Central memory CD8-positive, alpha-beta T cell (primary cell): ENCODE measurements around the gene DNAJC1.
A peak's percentile ranks its signal among the peaks of the same experiment; 100 is the strongest.

ENCODE experiments used
- ATAC-seq: fragments of 150-1000 bp; cut with Tn5 transposase; replicated peaks from 2 replicates; pipeline ENCODE4 v1.10.0; 2022; ENCODE audit warnings: mild to moderate bottlenecking, moderate FRiP score, moderate number of reproducible peaks; ENCODE audit not compliant: poor library complexity, severe bottlenecking; ENCODE audit errors: extremely low read depth
- DNase-seq, 2 donors: peaks; one replicate each; pipeline ENCODE4 v3.0.0; 2021; ENCODE audit warnings: low spot score in 2 of 2
- H3K27ac Mint-ChIP-seq: one replicate; pipeline ENCODE4 v1.8.0; 2022; ENCODE audit warnings: low read depth, mild to moderate bottlenecking, moderate library complexity, mixed read lengths
- H3K27me3 Mint-ChIP-seq: one replicate; pipeline ENCODE4 v1.8.0; 2022; ENCODE audit warnings: mixed read lengths
- H3K36me3 Mint-ChIP-seq: one replicate; pipeline ENCODE4 v1.8.0; 2022; ENCODE audit warnings: mild to moderate bottlenecking, moderate library complexity, mixed read lengths; ENCODE audit not compliant: insufficient read depth
- H3K4me1 Mint-ChIP-seq: one replicate; pipeline ENCODE4 v1.8.0; 2022; ENCODE audit warnings: mixed read lengths
- H3K4me3 Mint-ChIP-seq: one replicate; pipeline ENCODE4 v1.8.0; 2022; ENCODE audit warnings: mild to moderate bottlenecking, moderate library complexity, mixed read lengths
- H3K9me3 Mint-ChIP-seq: one replicate; pipeline ENCODE4 v1.8.0; 2022; ENCODE audit warnings: mixed read lengths

DNAJC1 gene

GRCh38 chr10:21972584-21972983 lies 30.9 kb downstream of the DNAJC1 start:
- no peak for ATAC-seq

GRCh38 chr10:21969326-21970287 lies 33.9 kb downstream of the DNAJC1 start:
- DNase-seq (no peak), ATAC-seq (no peak)
- Mint-ChIP-seq H3K4me3 (no peak overlapping the region), H3K9me3 (peaks cover 5% of the 10 kb centered on the region), H3K36me3 (peaks cover 2% of the 10 kb centered on the region), H3K27me3 (no peaks in the 10 kb centered on the region), H3K4me1 (peaks cover 6% of the 10 kb centered on the region), H3K27ac (no peak overlapping the region)

More at GRCh38 chr10:21972584-21972983, 30.9 kb downstream of the DNAJC1 start:
- DNase-seq: no peak
- H3K4me1 Mint-ChIP-seq: peaks cover 12% of the 10 kb centered on the region
- H3K27me3 Mint-ChIP-seq: no peaks in the 10 kb centered on the region
- H3K9me3 Mint-ChIP-seq: no peaks in the 10 kb centered on the region
- H3K36me3 Mint-ChIP-seq: peaks cover 2% of the 10 kb centered on the region
- H3K27ac Mint-ChIP-seq: no peak overlapping the region
- H3K4me3 Mint-ChIP-seq: no peak overlapping the region

GRCh38 chr10:21964983-21965665 lies 38.4 kb downstream of the DNAJC1 start:
- Mint-ChIP-seq H3K36me3 (no peaks in the 10 kb centered on the region), H3K27ac (no peak overlapping the region), H3K27me3 (no peaks in the 10 kb centered on the region), H3K4me1 (peaks cover 24% of the 10 kb centered on the region), H3K9me3 (peaks cover 5% of the 10 kb centered on the region), H3K4me3 (no peak overlapping the region)
- no peak for DNase-seq
- ATAC-seq: no peak

- H3K4me3 Mint-ChIP-seq: no peak overlapping the region
- H3K9me3 Mint-ChIP-seq: peaks cover 5% of the 10 kb centered on the region
- ATAC-seq (no peak), DNase-seq (no peak)
- no peak overlapping the region for H3K27ac Mint-ChIP-seq
- peaks cover 39% of the 10 kb centered on the region for H3K4me1 Mint-ChIP-seq
- H3K36me3 Mint-ChIP-seq: peaks cover 1% of the 10 kb centered on the region
- no peaks in the 10 kb centered on the region for H3K27me3 Mint-ChIP-seq
These were observed 41.2 kb downstream of the DNAJC1 start for GRCh38 chr10:21962358-21962757.

GRCh38 chr10:21961847-21962246 lies 41.7 kb downstream of the DNAJC1 start:
- DNase-seq (no peak), ATAC-seq (no peak)
- Mint-ChIP-seq H3K9me3 (peaks cover 5% of the 10 kb centered on the region), H3K4me1 (peaks cover 37% of the 10 kb centered on the region), H3K27me3 (no peaks in the 10 kb centered on the region), H3K36me3 (peaks cover 1% of the 10 kb centered on the region), H3K27ac (no peak overlapping the region), H3K4me3 (no peak overlapping the region)

GRCh38 chr10:21959998-21960397 lies 43.5 kb downstream of the DNAJC1 start:
- ATAC-seq (no peak), DNase-seq (no peak)
- Mint-ChIP-seq H3K9me3 (no peaks in the 10 kb centered on the region), H3K36me3 (peaks cover 1% of the 10 kb centered on the region), H3K27ac (peak overlapping the region; percentile 66), H3K4me1 (peaks cover 37% of the 10 kb centered on the region), H3K27me3 (no peaks in the 10 kb centered on the region), H3K4me3 (no peak overlapping the region)

- H3K27me3 Mint-ChIP-seq: no peaks in the 10 kb centered on the region
- DNase-seq (no peak), ATAC-seq (no peak)
- no peak overlapping the region for H3K27ac Mint-ChIP-seq
- H3K4me3 Mint-ChIP-seq: no peak overlapping the region
- H3K36me3 Mint-ChIP-seq: peaks cover 1% of the 10 kb centered on the region
- no peaks in the 10 kb centered on the region for H3K9me3 Mint-ChIP-seq
- H3K4me1 Mint-ChIP-seq: peaks cover 21% of the 10 kb centered on the region
These were observed 48.8 kb downstream of the DNAJC1 start for GRCh38 chr10:21954690-21955089.

- Mint-ChIP-seq H3K27me3 (no peaks in the 10 kb centered on the region), H3K9me3 (no peaks in the 10 kb centered on the region), H3K4me3 (no peak overlapping the region), H3K4me1 (peaks cover 19% of the 10 kb centered on the region), H3K36me3 (peaks cover 1% of the 10 kb centered on the region), H3K27ac (no peak overlapping the region)
- no peak for DNase-seq
- ATAC-seq: no peak
These were observed 49.4 kb downstream of the DNAJC1 start for GRCh38 chr10:21954132-21954531.

- ATAC-seq: peak; percentile 49
- peaks cover 14% of the 10 kb centered on the region for H3K4me1 Mint-ChIP-seq
- no peak overlapping the region for H3K27ac Mint-ChIP-seq
- no peaks in the 10 kb centered on the region for H3K27me3 Mint-ChIP-seq
- no peaks in the 10 kb centered on the region for H3K36me3 Mint-ChIP-seq
- no peak for DNase-seq
- H3K4me3 Mint-ChIP-seq: no peak overlapping the region
- no peaks in the 10 kb centered on the region for H3K9me3 Mint-ChIP-seq
These were observed 49.9 kb downstream of the DNAJC1 start for GRCh38 chr10:21953585-21954057.

GRCh38 chr10:21950566-21950965 lies 53.0 kb downstream of the DNAJC1 start:
- no peak for DNase-seq
- Mint-ChIP-seq H3K9me3 (no peaks in the 10 kb centered on the region), H3K27ac (no peak overlapping the region), H3K4me1 (peaks cover 9% of the 10 kb centered on the region), H3K36me3 (no peaks in the 10 kb centered on the region), H3K27me3 (no peaks in the 10 kb centered on the region), H3K4me3 (no peak overlapping the region)
- ATAC-seq: no peak

- H3K4me3 Mint-ChIP-seq: no peak overlapping the region
- no peak overlapping the region for H3K27ac Mint-ChIP-seq
- H3K36me3 Mint-ChIP-seq: no peaks in the 10 kb centered on the region
- no peak for ATAC-seq
- peaks cover 37% of the 10 kb centered on the region for H3K4me1 Mint-ChIP-seq
- H3K9me3 Mint-ChIP-seq: no peaks in the 10 kb centered on the region
- DNase-seq: no peak
- no peaks in the 10 kb centered on the region for H3K27me3 Mint-ChIP-seq
These were observed 56.6 kb downstream of the DNAJC1 start for GRCh38 chr10:21946946-21947345.

GRCh38 chr10:21944727-21945386 lies 58.7 kb downstream of the DNAJC1 start:
- Mint-ChIP-seq H3K27me3 (no peaks in the 10 kb centered on the region), H3K27ac (peak overlapping the region; percentile 0), H3K4me1 (peaks cover 35% of the 10 kb centered on the region)

More at GRCh38 chr10:21944727-21945386, 58.7 kb downstream of the DNAJC1 start:
- ATAC-seq (no peak), DNase-seq (no peak)
- Mint-ChIP-seq H3K9me3 (no peaks in the 10 kb centered on the region), H3K36me3 (no peaks in the 10 kb centered on the region), H3K4me3 (no peak overlapping the region)
